ENCODE measurements around the gene KCND3.
A peak's percentile ranks its signal among the peaks of the same experiment; 100 is the strongest.

KCND3 gene

GRCh38 chr1:111768023-111768422 lies 221.4 kb downstream of the KCND3 start:
- TF ChIP-seq ZFX (IDR thresholded peaks at IDR 0.05) (no peak), CTCF (conservative IDR thresholded peaks at IDR 0.05) (no peak)
- H3K27ac ChIP-seq: no peak overlapping the region

GRCh38 chr1:111762332-111762731 lies 227.1 kb downstream of the KCND3 start:
- TF ChIP-seq ZFX (IDR thresholded peaks at IDR 0.05): no peak
- no peak for TF ChIP-seq CTCF (conservative IDR thresholded peaks at IDR 0.05)
- H3K27ac ChIP-seq: no peak overlapping the region

GRCh38 chr1:111761717-111762116 lies 227.8 kb downstream of the KCND3 start:
- no peak for TF ChIP-seq CTCF (conservative IDR thresholded peaks at IDR 0.05)
- TF ChIP-seq ZFX (IDR thresholded peaks at IDR 0.05): no peak
- H3K27ac ChIP-seq: no peak overlapping the region

DNA sequence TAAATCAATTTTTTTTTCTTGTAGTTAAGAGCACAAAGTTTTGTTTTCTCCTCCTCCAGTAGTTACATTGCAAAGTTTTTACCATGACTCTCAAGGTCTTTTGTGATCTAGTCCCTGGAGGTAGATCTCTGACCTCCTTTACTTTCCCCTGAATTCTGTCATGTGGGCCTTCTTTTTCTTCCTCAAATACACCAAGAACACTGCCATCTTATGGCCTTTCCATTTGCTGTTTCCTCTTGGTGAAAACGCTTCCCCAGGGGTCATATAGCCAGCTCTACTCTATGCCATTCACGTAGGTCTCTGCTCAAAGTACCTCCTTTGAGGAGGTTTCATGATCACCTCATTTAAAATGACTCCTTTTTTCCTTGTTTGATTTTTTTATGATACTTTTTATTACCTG lies 231.1 kb downstream of the KCND3 start:
- no peak overlapping the region for H3K27ac ChIP-seq
- TF ChIP-seq ZFX (IDR thresholded peaks at IDR 0.05) (no peak), CTCF (conservative IDR thresholded peaks at IDR 0.05) (peak; percentile 12)

DNA sequence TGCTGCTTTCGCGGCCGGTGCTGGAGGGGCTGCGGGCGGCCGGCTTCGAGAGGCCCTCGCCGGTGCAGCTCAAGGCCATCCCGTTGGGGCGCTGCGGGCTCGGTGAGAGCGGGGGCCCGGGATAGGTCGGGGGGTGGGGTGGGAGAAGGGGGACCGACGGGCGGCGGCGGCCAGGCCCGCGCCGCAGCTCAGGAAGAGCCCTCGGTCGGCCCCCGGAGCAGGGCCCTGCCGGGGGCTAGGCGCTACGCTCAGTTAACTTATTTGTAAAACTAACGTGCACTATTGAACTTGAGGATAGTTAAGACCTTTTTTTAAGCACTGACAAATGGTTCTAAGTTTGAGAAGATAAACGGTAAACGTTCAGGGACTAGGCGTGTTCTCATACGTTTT lies 233.3 kb downstream of the KCND3 start:
- H3K27ac ChIP-seq: peak overlapping the region; percentile 96
- no peak for TF ChIP-seq CTCF (conservative IDR thresholded peaks at IDR 0.05)
- peak; percentile 87 for TF ChIP-seq ZFX (IDR thresholded peaks at IDR 0.05)

DNA sequence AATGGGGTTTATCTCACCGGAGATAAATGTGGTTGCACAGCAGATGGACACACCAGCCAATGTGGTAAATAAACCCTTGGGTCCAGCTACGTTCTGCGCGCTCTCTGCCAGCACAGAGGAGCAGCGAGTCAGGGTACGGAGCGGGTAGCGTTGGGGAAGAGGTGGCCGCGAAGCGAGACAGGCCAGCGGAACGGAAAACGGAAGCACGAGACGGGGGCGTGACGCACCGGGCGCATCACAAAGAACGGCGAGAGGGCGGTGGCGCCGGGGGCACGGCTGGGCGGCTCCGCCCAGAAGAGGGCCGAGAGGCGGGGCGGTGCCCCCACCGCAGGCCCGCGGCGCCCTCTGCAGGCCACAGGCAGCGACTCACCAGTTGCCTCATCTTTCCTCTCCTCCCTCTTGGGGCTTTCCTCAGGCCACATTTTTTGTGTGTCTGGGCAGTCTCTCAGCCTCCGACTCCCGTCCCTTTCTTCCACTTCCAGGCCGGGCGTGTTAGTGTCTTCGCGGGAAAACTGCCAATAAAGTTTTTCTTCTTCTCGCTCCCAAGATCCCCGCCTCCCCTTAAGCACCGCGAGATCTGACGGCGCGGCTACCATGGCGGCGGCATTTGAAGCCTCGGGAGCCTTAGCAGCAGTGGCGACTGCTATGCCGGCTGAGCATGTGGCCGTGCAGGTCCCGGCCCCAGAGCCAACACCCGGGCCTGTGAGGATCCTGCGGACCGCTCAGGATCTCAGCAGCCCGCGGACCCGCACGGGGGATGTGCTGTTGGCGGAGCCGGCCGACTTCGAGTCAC lies 233.9 kb downstream of the KCND3 start, which contains the start of gene DDX20:
Gene DDX20, plus strand, starts transcription at position 571 of the 793 bp plus-strand sequence. Its CDS starts 24 bp downstream, at position 595.
- TF ChIP-seq CTCF (conservative IDR thresholded peaks at IDR 0.05): peak; percentile 97
- no peak; the same call in 1 of the 2 replicates for TF ChIP-seq ZFX (IDR thresholded peaks at IDR 0.05)
- H3K27ac ChIP-seq: peak within 1 kb of the TSS; percentile 96

DNA sequence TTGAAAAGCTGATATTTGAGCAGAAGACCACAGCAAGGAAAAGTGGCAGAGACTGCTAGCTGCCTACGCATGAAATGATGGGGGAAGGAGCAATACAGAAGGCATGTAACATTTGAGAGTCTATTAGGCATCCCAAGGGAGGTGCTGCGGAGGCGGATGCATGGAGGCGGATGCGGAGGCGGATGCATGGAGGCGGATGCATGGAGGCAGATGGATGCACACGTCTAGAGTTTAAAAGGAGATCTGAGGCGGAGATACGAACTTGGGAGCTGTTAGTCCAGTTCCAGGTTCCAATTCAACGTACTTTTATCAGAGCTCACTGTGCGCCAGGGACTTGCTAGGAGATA lies 234.5 kb downstream of the KCND3 start:
- H3K27ac ChIP-seq: peak overlapping the region; percentile 96
- TF ChIP-seq ZFX (IDR thresholded peaks at IDR 0.05) (no peak), CTCF (conservative IDR thresholded peaks at IDR 0.05) (no peak)
